Activated CD8-positive, alpha-beta memory T cell treated with anti-CD3 and anti-CD28 coated beads for 4 hours (primary cell): ENCODE results near the gene CEMIP2.
"Not testable (repeated sequence)": the region's sequence is repeated elsewhere in the genome, so short reads cannot be mapped to it uniquely, and the experiment has no call there.

Source experiments
- DNase-seq, 2 donors: peaks; one replicate each; pipeline ENCODE4 v3.0.0-alpha.2; 2020; ENCODE audit warnings: low read depth in 2 of 2

Gene CEMIP2, protein sequence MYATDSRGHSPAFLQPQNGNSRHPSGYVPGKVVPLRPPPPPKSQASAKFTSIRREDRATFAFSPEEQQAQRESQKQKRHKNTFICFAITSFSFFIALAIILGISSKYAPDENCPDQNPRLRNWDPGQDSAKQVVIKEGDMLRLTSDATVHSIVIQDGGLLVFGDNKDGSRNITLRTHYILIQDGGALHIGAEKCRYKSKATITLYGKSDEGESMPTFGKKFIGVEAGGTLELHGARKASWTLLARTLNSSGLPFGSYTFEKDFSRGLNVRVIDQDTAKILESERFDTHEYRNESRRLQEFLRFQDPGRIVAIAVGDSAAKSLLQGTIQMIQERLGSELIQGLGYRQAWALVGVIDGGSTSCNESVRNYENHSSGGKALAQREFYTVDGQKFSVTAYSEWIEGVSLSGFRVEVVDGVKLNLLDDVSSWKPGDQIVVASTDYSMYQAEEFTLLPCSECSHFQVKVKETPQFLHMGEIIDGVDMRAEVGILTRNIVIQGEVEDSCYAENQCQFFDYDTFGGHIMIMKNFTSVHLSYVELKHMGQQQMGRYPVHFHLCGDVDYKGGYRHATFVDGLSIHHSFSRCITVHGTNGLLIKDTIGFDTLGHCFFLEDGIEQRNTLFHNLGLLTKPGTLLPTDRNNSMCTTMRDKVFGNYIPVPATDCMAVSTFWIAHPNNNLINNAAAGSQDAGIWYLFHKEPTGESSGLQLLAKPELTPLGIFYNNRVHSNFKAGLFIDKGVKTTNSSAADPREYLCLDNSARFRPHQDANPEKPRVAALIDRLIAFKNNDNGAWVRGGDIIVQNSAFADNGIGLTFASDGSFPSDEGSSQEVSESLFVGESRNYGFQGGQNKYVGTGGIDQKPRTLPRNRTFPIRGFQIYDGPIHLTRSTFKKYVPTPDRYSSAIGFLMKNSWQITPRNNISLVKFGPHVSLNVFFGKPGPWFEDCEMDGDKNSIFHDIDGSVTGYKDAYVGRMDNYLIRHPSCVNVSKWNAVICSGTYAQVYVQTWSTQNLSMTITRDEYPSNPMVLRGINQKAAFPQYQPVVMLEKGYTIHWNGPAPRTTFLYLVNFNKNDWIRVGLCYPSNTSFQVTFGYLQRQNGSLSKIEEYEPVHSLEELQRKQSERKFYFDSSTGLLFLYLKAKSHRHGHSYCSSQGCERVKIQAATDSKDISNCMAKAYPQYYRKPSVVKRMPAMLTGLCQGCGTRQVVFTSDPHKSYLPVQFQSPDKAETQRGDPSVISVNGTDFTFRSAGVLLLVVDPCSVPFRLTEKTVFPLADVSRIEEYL (N-terminal part only)

DNA sequence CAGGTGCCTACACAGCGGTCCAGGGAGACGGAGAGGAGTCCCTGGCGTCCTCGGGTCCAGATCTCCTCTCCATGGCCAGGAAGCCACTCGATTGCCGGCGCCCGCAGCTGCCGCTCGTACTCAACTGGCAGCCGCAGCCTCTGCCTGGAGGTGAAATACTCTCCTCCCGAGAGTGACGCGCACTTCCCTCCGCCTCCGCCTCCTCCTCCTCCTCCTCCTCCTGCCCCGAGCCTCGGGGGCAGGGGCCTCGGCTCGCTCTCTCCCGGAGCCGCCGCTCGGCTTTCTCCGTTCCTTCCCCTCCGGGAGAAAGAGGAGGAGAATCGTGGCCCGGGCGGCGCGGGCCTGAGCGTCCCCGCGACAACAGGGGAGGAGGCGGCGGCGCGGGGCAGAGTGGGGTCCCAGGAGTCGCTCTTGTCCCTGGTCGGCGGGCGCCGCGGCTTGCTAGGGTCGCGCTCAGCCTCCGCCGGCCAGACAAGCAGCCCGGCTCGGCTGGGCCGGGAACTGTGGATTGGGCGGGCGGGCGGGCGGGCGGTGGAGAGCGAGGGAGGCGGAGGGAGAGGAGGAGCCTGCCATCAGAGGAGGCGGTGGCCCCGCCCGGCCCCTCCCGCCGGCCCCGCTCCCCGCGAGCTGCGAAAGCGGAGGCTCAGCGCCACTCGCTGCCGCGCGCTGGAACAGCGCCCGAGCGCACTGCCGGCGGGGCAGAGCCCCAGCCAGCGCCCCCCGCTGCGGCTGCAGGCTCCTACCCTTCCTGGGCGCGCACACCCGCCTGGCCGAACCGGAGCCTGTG lies at the start of gene CEMIP2:
Gene CEMIP2 (minus strand): TSS at position 126 of the 787 bp plus-strand sequence. CDS start 18,140 bp downstream, outside the sequence.
- peak; percentile 78 to 85 for DNase-seq

DNA sequence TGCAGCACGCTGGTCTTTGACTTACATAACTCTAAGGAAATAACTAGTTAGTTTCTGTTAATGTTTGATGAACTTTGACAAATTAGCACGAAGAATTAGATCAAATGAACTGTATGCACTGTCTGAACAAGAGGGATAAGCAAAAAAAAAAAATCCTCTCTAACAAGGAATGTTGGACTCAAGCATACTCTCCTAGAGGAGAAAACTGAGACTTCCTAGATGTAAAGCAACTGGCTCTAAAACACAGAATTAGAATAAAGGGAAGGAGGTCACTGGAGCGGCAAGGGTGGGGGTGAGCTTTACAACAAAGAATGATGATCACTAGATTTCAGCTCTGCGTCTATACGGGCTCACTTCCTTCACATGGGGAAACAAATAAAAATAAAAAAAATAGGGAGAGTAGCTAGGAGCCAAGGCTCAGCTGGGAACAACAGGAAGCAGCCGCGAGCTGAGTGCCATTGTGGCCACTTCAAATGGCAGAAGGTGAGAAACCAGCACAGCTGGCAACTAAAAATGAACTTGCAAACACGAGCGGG lies 48.7 kb upstream of the CEMIP2 start:
- no peak for DNase-seq

DNA sequence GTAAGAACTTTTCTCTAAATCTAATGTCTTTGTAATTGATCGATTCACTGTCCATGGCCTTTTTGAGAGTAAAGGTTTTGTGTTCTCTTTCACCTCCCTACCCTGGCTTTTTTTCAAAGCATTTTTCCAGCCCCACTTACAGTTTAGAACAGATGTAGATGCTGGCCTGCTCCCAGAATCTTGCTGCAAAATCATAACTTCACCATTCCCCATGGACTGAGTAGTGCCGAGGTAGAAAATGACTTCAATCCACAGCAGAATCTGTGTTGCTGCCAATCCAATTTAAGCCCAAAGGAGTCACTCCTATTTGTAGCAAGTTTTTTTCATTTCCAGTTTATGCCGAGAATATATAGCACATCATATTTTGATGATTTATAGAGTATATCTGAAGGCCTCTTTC lies 46.5 kb upstream of the CEMIP2 start:
- DNase-seq = no peak

DNA sequence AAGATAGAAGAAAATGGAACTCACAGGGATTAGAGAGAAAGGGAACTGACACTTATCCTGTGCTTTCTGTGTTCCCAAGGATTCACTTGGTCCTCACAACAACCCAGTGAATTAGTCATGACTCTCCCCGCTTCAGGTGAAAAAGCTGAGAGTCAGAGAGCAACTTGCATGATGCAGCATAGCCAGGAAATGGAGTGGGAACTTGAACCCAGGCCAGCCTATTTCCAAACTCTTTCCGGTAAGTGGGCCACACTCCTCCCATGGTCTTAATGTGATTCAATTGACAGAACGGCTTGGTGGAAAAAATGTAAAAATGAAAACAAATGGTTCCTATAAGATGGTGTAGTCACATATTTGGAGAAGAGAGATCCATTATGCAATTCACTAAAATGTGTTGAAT lies 45.9 kb upstream of the CEMIP2 start:
- DNase-seq = no peak

DNA sequence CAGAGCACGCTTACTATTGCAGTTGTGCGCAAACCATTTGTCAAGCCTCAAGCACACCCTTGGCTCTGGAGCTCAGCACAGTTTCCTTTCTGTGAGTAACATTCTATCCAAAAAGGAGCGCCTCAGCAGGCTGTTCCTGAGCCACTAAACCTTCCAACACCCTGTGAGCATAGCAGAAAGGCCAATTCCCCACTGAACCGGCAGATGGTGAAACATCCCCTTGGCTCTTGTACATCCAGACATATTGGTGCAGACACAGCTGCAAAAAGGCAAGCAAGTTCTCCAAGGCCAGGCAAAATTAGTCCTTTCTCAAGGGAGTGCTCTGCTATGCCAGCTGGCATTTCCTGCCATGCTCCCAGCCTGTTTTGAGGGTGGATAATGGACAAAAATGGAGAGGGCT lies 44.1 kb upstream of the CEMIP2 start:
- DNase-seq = no peak

DNA sequence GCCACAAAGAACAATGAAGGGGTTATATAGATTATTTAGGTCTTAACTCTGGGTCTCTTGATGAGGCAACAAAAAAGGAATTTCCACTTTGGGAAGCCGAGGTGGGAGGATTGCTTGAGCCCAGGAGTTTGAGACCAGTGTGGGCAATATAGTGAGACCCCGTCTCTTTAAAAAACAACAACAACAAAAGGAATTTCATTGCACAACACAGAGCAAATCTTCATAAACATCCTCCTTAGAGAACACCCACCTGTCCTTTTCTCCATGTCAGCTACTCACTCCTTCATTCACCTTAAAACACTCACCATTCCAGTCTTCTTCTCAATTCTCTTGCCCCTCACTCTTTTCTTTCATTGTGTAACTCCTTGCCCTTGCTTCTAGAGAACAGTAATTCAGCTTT lies 39.8 kb upstream of the CEMIP2 start:
- DNase-seq = no peak

DNA sequence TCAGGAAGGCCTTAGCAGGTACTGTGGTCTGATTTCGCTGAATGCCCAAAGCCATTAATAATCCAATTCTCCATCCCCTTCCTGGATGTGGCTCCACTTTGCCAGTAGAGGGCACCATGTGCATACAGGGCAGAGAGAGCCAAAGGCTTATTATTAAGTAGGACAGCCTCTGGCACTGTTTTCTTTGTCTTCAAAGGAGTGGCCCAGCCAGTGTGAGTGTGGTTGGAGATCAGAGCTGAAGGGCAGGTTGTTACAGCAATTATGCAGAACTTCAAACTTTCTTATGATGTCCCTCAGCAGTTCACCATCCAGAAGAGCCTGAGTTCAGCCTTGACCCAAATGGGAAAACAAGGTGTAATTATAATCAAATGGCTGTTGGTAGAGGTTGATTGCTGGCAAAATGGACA lies 38.6 kb upstream of the CEMIP2 start:
- DNase-seq = peak; percentile 22 to 24

DNA sequence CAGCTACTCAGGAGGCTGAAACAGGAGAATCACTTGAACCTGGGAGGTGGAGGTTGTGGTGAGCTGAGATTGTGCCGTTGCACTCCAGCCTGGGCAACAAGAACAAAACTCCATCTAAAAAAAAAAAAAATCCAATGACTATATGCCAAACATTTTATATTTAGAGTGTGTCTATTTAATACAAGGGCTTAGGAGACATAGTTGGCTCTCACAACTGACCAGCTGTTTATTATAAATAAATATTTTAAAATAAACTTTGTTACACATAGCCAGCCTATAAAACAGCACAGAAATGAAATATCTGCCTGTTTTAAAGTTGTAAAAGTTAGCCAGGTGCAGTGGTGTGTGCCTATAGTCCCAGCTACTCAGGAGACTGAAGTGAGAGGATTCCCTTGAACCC lies 36.8 kb upstream of the CEMIP2 start:
- not testable (repeated sequence) for DNase-seq

DNA sequence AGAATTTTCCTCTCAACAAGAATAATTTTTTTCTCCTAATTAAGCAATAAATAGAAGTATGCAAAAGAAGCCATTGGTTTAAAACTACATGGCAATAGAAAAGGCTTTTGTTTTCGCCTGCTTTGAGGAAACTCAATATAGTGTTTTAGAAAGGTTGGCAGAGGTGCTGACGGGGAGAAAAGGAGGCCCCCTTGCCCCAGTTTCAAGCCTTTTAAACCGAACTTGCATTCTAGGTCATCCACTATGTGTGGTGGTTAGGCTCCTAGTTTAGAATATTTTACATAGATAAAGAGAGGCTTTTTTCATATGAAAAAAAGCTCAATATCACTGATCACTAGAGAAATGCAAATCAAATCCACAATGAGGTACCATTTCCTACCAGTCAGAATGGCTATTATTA lies 33.5 kb upstream of the CEMIP2 start:
- DNase-seq = no peak

DNA sequence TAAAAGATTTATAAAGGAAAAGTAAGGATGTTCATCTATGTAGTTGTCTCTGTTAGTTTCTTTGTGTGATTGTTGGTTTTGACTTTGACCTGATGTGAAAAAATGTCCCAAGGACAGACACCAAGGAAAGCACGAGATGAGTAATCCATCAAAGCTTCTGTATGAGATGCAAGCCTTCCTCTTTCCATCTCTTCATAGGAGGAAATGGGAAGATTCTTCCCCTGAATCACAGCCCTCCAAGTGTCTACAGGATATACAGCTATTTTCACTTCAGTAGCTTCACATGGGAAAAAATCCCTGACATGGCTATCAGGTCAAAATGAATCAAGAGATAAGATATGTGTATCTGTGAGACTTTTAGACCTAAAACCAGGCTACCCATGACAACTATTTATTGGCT lies 29.0 kb upstream of the CEMIP2 start:
- DNase-seq = no peak

DNA sequence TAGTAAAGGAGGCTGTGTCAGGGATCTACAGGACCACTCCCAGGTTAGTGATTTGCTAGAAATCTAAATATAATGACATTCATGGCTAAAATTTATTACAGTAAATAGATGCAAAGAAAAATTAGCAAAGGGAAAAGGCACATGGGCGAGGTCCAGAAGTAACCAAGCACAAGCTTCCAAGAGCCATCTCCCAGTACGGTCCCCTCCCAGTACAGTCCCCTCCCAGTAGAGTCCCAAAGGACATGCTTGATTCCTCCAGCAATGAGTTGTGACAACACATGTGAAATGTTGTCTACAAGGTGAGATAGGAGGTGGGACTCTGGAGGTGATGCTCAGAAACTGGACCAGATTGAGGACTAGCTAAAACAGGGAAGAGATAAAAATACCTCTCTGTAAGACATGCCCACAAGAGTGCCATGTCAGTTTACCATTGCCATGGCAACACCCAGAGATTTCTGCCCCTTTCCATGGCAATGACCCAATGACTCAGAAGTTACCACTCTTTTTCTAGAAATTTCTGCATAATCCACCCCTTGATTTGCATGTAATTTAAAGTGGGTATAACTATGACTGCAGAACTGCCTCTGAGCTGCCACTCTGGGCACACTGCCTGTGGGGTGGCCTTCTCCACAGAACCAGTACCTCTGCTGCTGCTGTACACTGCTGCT lies 27.9 kb upstream of the CEMIP2 start:
- no peak for DNase-seq

DNA sequence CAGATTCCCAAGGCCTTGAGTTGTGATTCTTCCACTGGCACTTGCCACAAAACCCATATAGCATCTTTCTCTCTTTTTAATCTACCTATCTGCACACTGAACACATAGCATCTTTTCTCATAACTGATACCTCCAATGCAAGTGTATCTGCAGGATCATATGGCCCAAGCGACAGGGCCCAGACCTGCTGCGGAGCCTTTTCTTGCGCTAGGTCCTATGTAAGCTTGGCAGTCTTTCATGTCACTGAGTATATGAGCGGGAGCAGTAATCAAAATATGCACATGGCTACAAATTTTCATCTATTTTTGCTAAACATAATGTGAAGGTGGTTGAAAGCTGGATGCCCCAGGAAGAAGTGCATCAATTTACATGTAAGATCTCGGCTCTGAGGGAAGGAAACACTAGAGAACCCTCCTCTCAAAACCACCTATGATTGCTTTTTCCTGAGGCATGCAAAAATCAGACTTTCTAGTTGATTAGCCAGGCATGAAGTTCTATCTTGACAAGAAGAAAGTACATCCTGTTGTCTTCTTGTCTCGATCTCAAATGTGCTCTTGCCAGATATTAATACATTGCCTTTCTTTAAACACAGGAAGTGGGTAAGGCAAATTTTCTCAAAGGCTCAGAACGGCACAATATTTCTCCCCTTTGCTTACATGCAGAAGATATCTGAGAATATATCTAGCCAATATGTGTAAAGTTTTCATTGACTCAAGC lies 26.9 kb upstream of the CEMIP2 start:
- no peak for DNase-seq

DNA sequence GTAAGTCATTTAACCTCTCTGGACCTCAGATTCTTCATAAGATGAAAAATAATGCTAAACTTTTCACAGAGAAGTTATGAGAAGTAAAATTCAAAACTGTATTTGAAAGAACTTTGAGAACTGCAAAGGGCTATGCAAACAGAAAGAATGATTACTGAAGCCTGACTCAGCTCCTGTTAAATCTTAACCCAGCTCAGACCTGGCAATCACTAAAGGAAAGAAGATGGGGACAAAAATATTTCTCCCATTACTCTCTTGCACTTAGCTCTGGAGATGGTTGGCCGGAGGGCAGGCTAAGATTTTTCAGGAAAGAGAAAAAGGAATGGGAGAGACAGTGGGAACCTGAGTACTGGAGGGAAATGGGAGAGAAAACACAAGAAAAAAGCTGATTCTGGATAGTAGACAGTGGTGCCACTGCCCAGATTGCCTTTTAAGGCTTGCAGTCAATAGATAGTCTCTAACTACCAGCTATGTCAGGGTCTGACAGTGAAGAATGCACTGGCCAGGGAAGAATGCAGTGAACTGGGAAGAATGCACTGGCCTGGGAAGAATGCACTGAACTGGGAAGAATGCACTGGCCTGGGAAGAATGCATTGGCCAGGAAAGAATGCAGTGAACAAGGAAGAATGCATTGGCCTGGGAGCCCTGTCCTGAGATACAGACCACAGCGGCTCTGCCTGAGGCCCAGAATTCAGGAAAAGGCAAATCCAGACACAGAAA lies 25.2 kb upstream of the CEMIP2 start:
- no peak for DNase-seq

DNA sequence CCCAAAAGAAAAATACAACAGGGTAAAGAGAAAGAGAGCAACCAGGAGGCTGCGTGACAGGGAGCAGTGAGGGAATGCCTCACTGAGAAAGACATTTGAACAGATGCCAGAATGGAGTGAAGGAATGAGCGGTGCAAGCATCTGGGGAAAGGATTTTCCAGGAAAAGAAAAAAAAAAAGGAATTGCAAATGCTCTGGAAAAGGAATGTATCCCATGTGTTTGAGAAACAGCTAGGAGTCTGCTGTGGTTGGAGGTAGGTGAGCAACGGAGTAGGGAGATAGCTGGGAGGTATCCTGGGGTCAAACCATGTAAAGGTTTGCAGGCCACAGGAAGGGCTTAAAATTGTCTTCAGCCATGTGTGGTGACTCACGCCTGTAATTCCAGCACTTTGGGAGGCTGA lies 23.6 kb upstream of the CEMIP2 start:
- DNase-seq = no peak

DNA sequence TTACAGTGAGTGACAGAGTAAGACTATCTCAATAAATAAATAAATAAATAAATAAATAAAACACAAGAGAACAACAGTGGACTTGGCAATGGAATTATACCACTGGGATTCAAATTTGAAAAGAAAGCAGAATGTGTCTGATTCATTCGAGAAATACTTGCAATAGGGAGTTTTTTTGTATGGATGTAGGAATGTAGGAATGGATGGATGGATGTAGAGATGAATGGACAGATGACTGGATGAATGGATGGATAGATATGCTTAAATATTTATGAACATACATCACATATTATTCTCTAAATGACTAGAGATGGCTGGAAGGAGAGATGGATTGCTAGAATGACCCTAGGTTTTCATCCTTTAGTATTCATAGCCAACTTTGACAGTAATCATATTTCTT lies 22.0 kb upstream of the CEMIP2 start:
- no peak for DNase-seq

DNA sequence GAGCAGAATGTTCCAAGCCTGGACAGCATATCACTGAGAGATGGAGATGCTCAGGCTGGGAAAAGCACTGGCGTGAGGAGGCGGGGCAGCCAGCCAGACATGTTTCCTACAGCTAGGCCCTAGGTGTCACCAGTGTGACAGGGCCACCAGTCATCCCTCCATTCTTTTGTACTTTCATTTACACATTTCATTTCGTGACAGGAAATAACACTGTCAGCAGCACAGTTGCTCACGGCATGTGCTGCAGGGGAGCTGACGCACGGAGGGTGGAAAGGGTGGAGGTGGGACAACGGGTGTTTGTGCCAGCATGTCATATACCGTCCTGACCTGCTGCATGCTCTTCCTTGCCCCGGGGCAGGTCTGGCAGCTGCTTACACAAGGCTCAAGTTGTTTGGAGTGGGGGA lies 14.8 kb upstream of the CEMIP2 start:
- DNase-seq = peak; percentile 73 to 83

DNA sequence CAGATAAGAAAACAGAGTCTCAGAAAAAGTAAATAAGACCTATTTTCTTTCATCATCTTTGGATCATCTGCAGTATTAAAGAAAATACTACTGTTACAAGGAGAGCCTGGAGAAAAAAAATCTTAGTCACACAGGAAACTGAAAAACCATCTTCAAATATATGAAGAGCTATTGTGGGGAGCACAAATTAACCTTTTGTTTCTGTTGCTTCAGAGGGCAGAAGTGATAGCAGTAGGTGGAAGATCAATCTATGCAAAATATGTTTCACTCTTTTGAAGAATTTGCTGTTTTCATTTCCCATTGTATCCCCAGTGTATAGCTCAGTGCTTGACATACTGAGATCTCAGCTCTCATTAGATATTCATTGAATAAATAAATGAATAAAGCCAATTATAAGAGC lies 13.1 kb upstream of the CEMIP2 start:
- DNase-seq = no peak

DNA sequence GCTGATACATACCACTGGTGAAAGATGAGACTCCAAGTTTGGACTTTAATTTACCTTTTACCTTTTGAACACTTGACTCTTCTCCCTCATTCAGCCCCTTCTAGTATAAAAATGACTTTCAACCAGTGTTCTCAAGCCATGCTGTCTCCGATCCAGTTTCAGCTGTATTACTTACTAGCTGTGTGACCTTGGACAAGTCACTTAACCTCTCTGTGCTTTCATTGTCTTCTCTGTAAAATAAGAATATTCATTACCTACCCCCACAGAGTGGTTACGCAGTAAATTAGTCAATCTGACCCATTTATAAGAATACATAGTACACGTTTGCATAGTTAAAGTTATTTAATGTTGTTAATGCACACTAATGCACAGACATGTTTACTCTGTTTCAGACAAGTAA lies 12.6 kb upstream of the CEMIP2 start:
- no peak for DNase-seq

DNA sequence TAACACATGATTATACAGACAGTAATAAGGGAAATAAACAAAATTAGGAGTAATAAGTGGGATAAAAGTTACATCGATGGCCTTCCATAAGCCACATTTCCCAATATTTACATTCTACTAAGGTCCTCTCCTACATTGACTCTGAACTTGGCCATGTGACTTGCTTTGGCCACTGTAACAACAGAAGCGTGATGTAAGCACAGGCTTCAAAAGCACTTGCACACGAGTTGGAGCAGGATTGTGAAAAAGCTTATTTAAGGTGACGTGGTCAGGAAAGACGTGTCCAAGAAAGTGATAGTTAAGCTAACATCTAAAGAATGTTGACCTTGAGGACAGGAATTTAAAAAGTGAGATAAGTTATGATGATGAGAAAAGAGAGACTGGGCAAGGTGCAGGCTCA lies 9.8 kb upstream of the CEMIP2 start:
- no peak for DNase-seq
